H7 (cell line): ENCODE measurements around the gene PARD6G. TPM values are rescaled to one million over a fixed set of nuclear protein-coding genes. Genes with fewer than 3 reads are reported as not detected.
"Not testable (repeated sequence)": the region's sequence is repeated elsewhere in the genome, so short reads cannot be mapped to it uniquely, and the experiment has no call there.

Experiments
- DNase-seq: peaks from one replicate; pipeline ENCODE4 v3.0.0; 2012
- H3K27me3 ChIP-seq: 2 replicates; pipeline ENCODE4 v1.6.0; 2011; ENCODE audit warnings: mild to moderate bottlenecking, low read length; ENCODE audit not compliant: control insufficient read depth, insufficient read depth
- H3K36me3 ChIP-seq: replicated peaks from 2 replicates; pipeline ENCODE4 v1.5.1; 2011; ENCODE audit warnings: low read length; ENCODE audit not compliant: control insufficient read depth, insufficient read depth
- H3K4me3 ChIP-seq: 2 replicates; pipeline ENCODE4 v1.5.1; 2011; ENCODE audit warnings: low read depth, mild to moderate bottlenecking, control low read depth, low read length, moderate library complexity; ENCODE audit not compliant: insufficient read depth
- total RNA-seq: library from RNA; depleted of rRNA; stranded (reverse); fragments of >200 nt; shearing (Covaris generic); gene quantifications from 2 replicates; pipeline ENCODE4 v1.2.3, GENCODE V29; 2014

Gene PARD6G
- total RNA-seq, 1 experiment from 2014 or later = 6.3 TPM

DNA sequence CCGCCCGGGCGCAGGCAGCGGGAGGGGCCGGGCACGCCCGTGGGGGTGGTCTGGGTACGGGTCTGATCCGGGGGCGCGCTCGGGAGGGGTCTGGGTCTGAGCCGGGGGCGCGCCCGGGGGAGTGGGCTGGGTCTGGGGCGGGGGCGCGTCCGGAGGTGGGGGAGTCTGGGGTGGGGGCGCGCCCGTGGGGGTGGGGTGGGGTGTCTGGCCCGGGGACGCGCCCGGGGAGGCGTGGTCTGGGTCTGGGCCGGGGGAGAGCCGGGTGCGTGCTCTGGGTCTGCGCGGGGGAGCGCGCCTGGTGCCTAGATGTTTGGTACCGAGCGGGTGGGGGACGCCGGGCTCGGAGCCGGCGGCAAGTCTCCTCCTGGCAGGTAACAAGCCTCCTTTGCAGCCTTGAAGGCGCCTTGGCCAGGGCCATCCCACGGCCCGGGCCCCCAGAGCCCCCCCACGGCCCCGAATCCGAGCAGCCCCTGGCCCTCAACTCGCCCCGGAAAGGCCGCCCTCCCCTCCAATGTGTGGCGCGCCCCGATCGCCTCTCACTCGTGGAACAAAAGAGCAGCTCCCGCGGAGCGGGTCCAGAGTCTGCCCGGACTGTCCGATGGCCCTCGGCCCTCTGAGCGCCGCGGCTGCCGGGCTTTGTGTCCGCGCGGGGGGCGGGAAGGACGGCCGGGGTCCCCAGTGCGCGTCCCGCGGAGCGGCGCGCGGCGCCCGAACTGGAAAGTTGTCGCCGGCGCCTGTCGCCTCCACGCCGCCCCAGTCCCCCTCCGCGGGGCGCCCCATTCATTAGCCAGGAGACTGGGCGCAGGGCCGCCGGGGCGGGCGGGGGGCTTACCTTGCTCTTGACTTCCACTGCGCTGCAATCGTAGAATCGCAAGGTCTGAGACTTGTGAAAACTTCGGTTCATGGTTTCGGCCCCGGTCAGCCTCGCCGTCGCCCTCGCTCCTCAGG lies 595 bp downstream of the PARD6G start:
- peak; percentile 95 for DNase-seq
- Histone ChIP-seq H3K4me3 (peak overlapping the region; percentile 79), H3K36me3 (no peaks in the 10 kb centered on the region), H3K27me3 (peaks cover 12% of the 10 kb centered on the region)

DNA sequence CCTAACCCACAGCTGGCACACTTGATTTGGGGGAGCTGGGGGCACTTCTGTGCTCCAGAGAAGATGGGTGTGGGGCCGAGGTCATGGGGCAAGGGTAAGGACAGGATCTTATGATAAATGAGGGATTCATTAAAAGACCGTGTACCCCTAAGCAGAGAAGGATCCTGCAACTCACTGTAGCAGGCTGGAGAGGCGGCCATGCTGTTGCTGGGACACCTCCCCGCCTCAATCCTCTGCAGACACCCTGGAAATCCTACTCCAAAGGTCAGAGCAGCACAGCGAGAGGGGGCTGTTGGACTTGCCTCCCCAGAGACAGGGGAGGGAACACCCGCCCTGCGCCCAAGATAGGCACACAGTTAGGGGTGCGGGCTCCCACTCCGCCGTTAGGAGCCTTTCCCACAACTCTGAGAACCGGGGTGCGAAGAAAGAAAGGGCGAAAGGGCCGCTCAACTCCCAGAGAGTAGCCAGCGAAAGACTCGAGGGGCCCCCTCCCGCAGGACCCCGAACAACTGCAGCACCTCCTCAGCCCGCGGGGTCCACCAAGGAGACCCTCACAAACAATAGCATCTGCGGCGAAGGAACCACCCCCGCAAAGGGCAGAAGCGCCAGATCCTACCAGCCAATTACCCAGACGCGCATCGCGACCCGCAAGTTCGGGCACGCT lies 1.4 kb downstream of the PARD6G start:
- DNase-seq = peak; percentile 63
- no peaks in the 10 kb centered on the region for H3K36me3 ChIP-seq
- peak overlapping the region; percentile 79 for H3K4me3 ChIP-seq
- H3K27me3 ChIP-seq = peaks cover 12% of the 10 kb centered on the region

DNA sequence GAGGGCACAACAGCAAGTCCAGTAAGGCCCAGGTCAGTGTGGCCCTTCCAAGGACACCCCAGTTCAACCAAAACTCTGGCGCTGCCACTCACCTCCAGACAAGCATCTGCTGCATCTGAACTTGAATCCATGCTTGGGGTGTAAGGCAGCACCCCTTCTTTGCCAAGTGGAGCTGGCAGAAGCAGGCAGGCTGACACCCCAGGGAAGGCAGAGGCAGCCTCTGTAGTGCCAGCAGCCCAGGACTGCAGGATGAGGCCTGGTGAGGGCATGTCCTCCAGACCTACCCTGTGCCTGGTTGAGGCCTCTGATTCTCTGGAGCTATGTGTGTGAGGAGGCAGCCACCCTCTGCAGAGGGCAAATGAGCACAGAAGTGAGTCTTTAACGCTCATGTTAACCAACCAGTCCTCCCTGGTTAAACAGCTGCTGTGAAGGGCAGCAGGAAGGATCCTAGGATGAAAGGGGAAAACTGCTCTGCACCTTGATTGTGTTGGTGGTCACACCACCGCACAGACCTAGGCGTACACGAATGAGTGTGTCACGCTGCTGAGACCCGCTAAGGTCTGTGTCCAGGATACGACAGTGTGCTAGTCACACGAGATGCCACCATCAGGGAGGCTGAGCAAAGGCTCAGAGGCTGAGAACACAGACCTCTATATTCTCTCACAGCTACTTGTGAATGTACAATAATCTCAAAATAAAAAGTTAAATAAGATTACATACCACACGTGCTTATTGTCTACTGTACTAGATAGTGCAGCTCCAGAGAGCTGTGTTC lies 2.2 kb downstream of the PARD6G start:
- Histone ChIP-seq H3K36me3 (no peaks in the 10 kb centered on the region), H3K4me3 (no peak overlapping the region), H3K27me3 (peaks cover 12% of the 10 kb centered on the region)
- DNase-seq = peak; percentile 25

DNA sequence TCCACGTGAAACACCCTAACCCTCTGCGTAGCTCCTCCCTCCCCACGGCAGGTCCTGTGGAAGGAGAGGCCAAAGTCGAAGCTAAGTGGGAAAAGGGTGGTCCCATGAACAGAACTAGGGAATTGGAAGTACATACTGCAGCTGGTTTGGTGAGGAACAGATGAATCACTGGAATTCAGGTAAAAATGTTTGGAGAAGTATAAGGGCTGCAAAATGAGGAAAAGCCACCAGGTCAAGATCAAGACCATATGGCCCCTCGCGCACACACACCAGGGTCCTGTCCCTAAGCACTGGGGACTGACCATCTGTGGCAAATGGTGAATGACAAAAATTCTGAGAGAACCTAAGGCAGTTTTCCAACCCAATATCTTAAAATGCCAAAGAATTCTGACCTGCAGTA lies 3.1 kb downstream of the PARD6G start:
- peaks cover 12% of the 10 kb centered on the region for H3K27me3 ChIP-seq
- no peak for DNase-seq

DNA sequence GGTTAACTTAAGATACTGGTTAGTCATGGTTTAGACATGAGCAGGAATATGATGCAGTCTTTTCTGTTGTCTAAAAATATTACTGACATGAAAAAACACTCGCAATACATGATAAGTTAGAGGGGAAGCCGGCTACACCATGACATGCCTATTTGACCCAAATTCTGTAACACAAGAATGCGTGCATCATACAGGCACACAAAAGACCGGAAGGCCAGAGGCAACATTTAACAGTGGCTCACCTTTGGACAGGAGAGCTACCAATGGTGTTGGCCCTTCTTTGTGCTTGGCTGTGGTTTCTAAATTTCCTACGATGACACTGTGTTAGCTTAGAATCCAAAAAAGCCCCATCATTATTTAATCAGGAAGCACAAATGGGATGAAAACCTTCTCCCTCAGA lies 4.1 kb downstream of the PARD6G start:
- H3K27me3 ChIP-seq = peaks cover 12% of the 10 kb centered on the region
- no peak for DNase-seq

More for the DNA sequence above, 3.1 kb downstream of the PARD6G start:
- Histone ChIP-seq H3K4me3 (no peak overlapping the region), H3K36me3 (no peaks in the 10 kb centered on the region)

DNA sequence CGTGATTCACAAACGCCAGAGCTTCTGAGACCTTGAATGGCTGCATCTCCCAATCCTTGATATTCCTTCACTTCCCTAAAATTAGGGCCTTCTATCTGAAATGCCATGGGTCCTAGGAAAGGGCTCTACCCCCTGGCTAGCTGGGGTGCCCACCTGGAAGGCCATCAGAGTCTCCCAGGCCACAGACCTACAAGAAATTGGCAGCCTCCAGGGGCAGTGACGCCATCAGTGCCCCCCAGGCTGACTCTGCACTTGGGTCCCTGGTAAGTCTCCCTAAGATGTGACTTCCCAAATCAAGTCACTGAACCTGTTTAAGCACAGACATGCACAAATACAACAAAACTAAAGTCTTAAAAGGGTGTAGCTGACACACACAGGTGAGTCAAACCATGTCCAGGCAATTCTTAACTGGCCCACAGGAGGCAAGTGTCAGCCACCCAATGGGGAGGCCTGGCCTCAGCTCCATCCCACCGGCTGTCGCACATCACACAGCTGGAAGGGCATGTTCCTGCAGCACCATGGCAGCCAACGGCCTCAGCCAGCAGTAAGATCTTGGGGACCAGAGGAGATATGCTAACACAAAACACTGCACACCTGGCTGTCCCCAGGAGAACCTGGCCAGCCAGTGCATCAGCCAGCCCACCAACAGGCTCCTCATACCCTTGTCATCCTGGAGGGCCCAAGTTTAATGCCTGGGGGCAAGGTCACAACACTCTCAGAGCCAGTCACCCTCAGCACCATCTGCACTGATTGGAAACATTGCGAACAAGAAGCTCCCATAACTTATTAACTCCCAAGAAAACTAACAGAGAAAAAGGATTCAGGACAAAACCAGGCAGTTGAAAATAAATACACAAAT lies 5.2 kb downstream of the PARD6G start:
- DNase-seq = peak; percentile 18
- peaks cover 11% of the 10 kb centered on the region for H3K27me3 ChIP-seq
- no peaks in the 10 kb centered on the region for H3K36me3 ChIP-seq
- no peak overlapping the region for H3K4me3 ChIP-seq

More for the DNA sequence above, 4.1 kb downstream of the PARD6G start:
- H3K4me3 ChIP-seq = no peak overlapping the region
- no peaks in the 10 kb centered on the region for H3K36me3 ChIP-seq

DNA sequence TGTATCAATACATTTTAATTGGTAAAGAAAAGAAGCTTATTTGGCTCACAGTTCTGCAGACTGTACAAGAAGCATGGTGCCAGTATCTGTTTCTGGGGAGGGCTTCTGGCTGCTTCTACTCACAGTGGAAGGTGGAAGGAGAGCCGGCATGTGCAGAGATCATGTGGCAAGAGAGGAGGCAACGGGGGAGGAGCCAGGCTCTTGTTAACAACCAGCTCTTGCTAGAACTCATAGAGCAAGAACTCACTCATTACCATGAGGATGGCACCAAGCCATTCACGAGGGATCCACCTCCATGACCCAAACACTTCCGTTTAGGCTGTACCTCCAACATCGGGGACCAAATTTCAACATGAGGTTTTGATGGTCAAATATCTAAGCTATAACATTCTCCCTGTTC lies 7.5 kb downstream of the PARD6G start:
- no peaks in the 10 kb centered on the region for H3K36me3 ChIP-seq
- H3K4me3 ChIP-seq = no peak overlapping the region
- peak; percentile 23 for DNase-seq
- no peaks in the 10 kb centered on the region; the same call in 1 of the 2 replicates for H3K27me3 ChIP-seq

DNA sequence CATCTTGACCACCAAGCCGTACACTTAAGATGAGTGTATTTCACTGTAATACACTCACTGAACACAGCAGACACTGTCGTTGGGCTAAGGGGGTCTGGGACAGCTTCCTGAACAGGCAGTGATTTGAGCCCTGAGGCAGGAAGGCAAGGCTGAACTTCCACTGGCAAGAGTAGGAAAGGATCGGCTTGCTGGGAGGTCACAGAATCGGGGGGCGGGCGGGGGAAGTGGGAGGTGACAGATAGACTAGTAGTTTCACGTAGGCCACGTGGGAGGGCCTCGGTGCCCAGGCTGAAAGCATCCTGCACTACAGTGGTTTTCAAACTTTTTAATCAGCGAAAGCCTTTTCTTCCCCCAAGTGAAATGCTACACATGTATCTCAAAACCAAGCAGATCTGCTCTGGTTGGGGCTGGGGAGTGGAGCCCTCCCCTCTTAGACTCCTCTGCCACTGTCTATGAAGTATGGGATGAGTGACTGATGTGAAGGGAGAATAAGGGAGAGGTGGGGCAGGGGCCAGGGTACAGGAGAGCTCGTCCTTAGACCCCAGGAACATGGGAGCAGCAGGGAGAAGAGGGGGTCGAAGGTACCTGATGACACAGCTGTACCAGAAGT lies 8.6 kb downstream of the PARD6G start:
- H3K4me3 ChIP-seq = no peak overlapping the region
- DNase-seq = peak; percentile 12
- no peaks in the 10 kb centered on the region for H3K27me3 ChIP-seq
- no peaks in the 10 kb centered on the region for H3K36me3 ChIP-seq

DNA sequence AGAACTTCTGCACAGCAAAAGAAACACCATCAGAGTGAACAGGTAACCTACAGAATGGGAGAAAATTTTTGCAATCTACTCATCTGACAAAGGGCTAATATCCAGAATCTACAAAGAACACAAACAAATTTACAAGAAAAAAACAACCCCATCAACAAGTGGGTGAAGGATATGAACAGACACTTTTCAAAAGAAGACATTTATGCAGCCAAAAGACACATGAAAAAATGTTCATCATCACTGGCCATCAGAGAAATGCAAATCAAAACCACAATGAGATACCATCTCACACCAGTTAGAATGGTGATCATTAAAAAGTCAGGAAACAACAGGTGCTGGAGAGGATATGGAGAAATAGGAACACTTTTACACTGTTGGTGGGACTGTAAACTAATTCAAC lies 9.8 kb downstream of the PARD6G start:
- H3K27me3 ChIP-seq, H3K4me3 ChIP-seq, H3K36me3 ChIP-seq, DNase-seq: not testable (repeated sequence)

DNA sequence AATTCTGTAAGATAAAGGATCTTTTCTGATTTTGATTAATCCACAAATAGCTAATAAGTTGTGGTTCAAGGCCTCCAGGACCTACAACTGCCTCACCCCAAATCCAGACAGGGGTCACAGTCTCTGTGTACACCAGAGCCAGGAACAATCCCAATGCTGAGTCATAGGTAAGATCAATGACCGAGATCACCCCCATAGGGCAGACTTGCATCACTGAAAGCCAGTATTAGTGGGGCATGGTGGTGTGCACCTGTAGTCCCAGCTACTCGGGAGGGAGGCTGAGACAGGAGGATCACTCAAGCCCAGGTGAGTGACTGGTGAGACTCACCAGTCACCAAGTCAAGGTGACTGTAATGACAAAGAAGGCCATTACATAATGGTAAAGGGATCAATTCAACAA lies 12.9 kb downstream of the PARD6G start:
- DNase-seq = no peak
- Histone ChIP-seq H3K36me3 (no peaks in the 10 kb centered on the region; the same call in 1 of the 2 replicates), H3K4me3 (no peak overlapping the region), H3K27me3 (no peaks in the 10 kb centered on the region)

DNA sequence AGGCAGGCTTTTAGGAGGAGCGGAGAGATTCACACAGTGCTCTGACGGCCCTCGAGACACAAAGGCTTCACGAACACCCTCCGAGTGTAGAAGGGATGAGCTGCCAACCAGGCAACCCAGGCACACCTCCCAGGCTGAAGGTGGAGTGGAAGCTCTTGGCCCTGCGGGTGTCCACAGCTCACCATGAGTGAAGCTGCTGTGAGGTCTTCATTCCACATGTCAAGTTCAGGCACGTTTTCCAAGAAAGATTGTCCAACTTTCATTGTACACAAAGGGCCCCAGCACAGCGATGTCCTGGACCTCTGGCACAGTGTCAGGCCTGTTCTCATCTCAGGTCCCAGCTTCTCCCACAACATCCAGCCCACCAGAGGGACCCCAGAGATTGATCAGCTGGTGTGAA lies 13.4 kb downstream of the PARD6G start:
- Histone ChIP-seq H3K36me3 (no peaks in the 10 kb centered on the region; the same call in 1 of the 2 replicates), H3K27me3 (no peaks in the 10 kb centered on the region), H3K4me3 (no peak overlapping the region)
- DNase-seq = no peak

DNA sequence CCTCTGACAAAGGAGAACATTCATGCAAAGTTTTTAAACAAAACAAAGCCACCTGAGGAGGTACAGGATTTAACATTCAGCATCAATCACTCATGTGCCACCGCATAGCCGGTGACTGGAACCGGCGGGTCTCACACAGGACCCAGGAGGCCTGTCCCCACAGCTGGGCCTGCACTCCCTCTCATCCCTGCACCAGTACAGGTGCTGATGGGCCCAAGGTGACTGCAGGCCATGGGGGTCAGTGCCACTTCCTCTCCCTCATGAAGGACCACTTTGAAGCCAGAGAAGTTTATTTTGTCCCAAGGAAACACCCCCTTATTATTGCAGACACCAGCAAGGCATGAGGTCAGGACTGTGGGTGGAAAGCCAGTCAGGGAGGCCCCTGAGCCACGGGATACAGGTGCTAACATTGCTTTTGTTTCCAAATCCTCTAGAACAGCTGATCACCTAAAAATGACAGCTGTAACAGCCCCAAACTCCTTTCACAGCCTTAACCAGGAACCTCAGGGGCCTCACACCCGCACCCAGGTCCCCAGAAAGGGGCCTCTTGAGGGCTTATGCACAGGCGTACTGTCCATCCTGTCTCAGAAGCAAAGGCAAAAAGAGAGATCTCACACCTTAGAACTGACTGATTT lies 14.0 kb downstream of the PARD6G start:
- Histone ChIP-seq H3K4me3 (no peak overlapping the region), H3K27me3 (no peaks in the 10 kb centered on the region), H3K36me3 (no peaks in the 10 kb centered on the region; the same call in 1 of the 2 replicates)
- DNase-seq = no peak

DNA sequence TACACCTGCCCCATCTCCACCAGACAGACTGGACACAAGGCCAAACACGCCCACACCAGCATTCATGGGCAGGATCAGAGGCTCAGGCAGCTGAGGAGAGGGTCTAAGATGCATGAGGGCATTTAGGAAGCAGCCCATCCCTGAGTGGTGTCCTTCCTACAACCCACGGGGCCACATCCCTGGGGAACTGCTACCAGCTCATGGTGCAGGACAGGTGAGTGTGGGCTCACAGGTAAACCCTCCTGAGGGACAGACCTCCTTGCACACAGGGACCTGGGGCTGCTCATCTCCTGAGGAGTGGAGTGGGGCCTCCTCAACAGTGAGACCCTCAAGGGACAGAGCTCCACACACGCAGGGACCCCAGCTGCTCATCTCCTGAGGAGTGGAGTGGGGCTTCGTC lies 14.6 kb downstream of the PARD6G start:
- H3K36me3 ChIP-seq = no peaks in the 10 kb centered on the region; the same call in 1 of the 2 replicates
- peak; percentile 6 for DNase-seq

More for the DNA sequence above, 14.6 kb downstream of the PARD6G start:
- H3K27me3 ChIP-seq = no peaks in the 10 kb centered on the region
- H3K4me3 ChIP-seq = no peak overlapping the region
